GM18909 (cell line): ENCODE measurements around the gene ITGA11.

Experiments used
- ATAC-seq: cut with Tn5 transposase; IDR thresholded peaks from one replicate; pipeline ENCODE4 v1.9.1; 2021; ENCODE audit warnings: mild to moderate bottlenecking; ENCODE audit not compliant: unreplicated experiment, poor library complexity

ITGA11 gene

GRCh38 chr15:68449389-68449788 is 17.4 kb upstream of the ITGA11 start:
- ATAC-seq = no peak

- ATAC-seq = no peak
Observed at GRCh38 chr15:68447976-68448755, 16.2 kb upstream of the ITGA11 start.

GRCh38 chr15:68447209-68447608 is 15.2 kb upstream of the ITGA11 start:
- ATAC-seq = no peak

GRCh38 chr15:68445351-68445750 is 13.4 kb upstream of the ITGA11 start:
- ATAC-seq = no peak

- no peak for ATAC-seq
Observed at GRCh38 chr15:68444336-68444735, 12.4 kb upstream of the ITGA11 start.

- no peak for ATAC-seq
Observed at GRCh38 chr15:68442903-68443302, 10.9 kb upstream of the ITGA11 start.

GRCh38 chr15:68442041-68442440 is 10.1 kb upstream of the ITGA11 start:
- ATAC-seq = no peak

- ATAC-seq = no peak
Observed at GRCh38 chr15:68441045-68441743, 9.2 kb upstream of the ITGA11 start.

- ATAC-seq = no peak
Observed at GRCh38 chr15:68440136-68440535, 8.2 kb upstream of the ITGA11 start.

- ATAC-seq = no peak
Observed at GRCh38 chr15:68439506-68439905, 7.5 kb upstream of the ITGA11 start.

GRCh38 chr15:68436680-68437079 is 4.7 kb upstream of the ITGA11 start:
- ATAC-seq = no peak

- no peak for ATAC-seq
Observed at GRCh38 chr15:68435966-68436365, 4.0 kb upstream of the ITGA11 start.

GRCh38 chr15:68434021-68434420 is 2.1 kb upstream of the ITGA11 start:
- no peak for ATAC-seq

- ATAC-seq = no peak
Observed at GRCh38 chr15:68433551-68433950, 1.6 kb upstream of the ITGA11 start.

GRCh38 chr15:68432441-68433064 is 590 bp upstream of the ITGA11 start:
- no peak for ATAC-seq

GRCh38 chr15:68431037-68431791 is 749 bp downstream of the ITGA11 start:
- no peak for ATAC-seq

- ATAC-seq = no peak
Observed at GRCh38 chr15:68430471-68431036, 1.4 kb downstream of the ITGA11 start.

- no peak for ATAC-seq
Observed at GRCh38 chr15:68429691-68430470, 2.1 kb downstream of the ITGA11 start.

- no peak for ATAC-seq
Observed at GRCh38 chr15:68428431-68428940, 3.5 kb downstream of the ITGA11 start.
